ENCODE results near the gene SNUPN. TPM values are rescaled to one million over a fixed set of nuclear protein-coding genes. Genes with fewer than 3 reads are reported as not detected.

The SNUPN gene
- total and polyA plus RNA-seq, 2 of the 8 experiments (the other 6 are each of a cell fraction or from before 2014, with no cell fraction given), result 13.3 to 28.2 TPM

- Histone ChIP-seq H4K20me1 (replicated peaks in 1 of 2; ENCODE audit: control insufficient read depth in 1 of 2, insufficient read depth in 2 of 2, low read length in 2 of 2) (peaks cover 0 to 5% of the 10 kb centered on the region in 2 experiments), H3K4me2 (ENCODE audit: insufficient read depth in 1 of 2, low read depth in 2 of 2, low read length in 2 of 2) (no peak overlapping the region), H3K4ac (replicated peaks; ENCODE audit: insufficient read length, low read depth, low read length) (no peak overlapping the region), H3K4me1 (replicated peaks in 1 of 4; ENCODE audit: control insufficient read depth in 3 of 4, insufficient read depth in 4 of 4, low read length in 3 of 4) (peaks cover 3 to 13% (median 8%) of the 10 kb centered on the region in 4 experiments), H3K23ac (ENCODE audit: insufficient read length) (no peak overlapping the region), H3K23me2 (ENCODE audit: low read depth, low read length) (peaks cover 14% of the 10 kb centered on the region), H4K5ac (ENCODE audit: insufficient read length, low read depth, low read length) (no peak overlapping the region), H3K56ac (replicated peaks; ENCODE audit: insufficient read length, low read depth, low read length) (no peak overlapping the region), H2AK5ac (ENCODE audit: low read depth, low read length) (no peak overlapping the region), H4K91ac (replicated peaks; ENCODE audit: insufficient read length, low read length) (no peak overlapping the region), H3K79me1 (ENCODE audit: low read depth, low read length) (peaks cover 9% of the 10 kb centered on the region), H2BK5ac (ENCODE audit: low read depth, low read length) (no peak overlapping the region), H3K27ac (ENCODE audit: low read depth, low read length) (no peak overlapping the region), H3K79me2 (ENCODE audit: control insufficient read depth in 1 of 2, insufficient read depth in 2 of 2, low read length in 2 of 2) (peaks cover 5 to 15% of the 10 kb centered on the region in 2 experiments), H2BK12ac (ENCODE audit: low read depth, low read length) (no peak overlapping the region), H3K18ac (ENCODE audit: extremely low read depth, low read length) (no peak overlapping the region), H4K8ac (ENCODE audit: extremely low read depth, insufficient read depth, low read length) (no peak overlapping the region), H3K36me3 (ENCODE audit: control insufficient read depth in 2 of 4, insufficient read depth in 4 of 4, low read length in 3 of 4) (no peaks in the 10 kb centered on the region), H3K4me3 (ENCODE audit: extremely low read depth in 1 of 4, insufficient read depth in 2 of 4, low read depth in 3 of 4, low read length in 4 of 4) (no peak overlapping the region), H3K27me3 (replicated peaks in 1 of 4; ENCODE audit: control insufficient read depth in 3 of 4, extremely low read depth in 1 of 4, insufficient read depth in 3 of 4, low read length in 3 of 4) (peaks cover 0 to 14% (median 10%) of the 10 kb centered on the region in 4 experiments; a peak in 6 of 7 replicates), H3K14ac (ENCODE audit: insufficient read length) (no peak overlapping the region), H3K9me3 (ENCODE audit: insufficient read depth in 2 of 2, low read depth in 1 of 2, low read length in 1 of 2) (no peaks in the 10 kb centered on the region), H2BK20ac (ENCODE audit: low read length) (no peak overlapping the region), H3K9ac (replicated peaks in 1 of 4; ENCODE audit: extremely low read depth in 1 of 4, low read depth in 3 of 4, low read length in 3 of 4) (no peak overlapping the region), H2BK15ac (ENCODE audit: low read length) (no peak overlapping the region), H2BK120ac (replicated peaks; ENCODE audit: low read depth, low read length) (no peak overlapping the region), H2AFZ (ENCODE audit: low read length) (no peak overlapping the region)
- no peak for FAIRE-seq
- DNase-seq (ENCODE audit: low read depth in 1 of 2, low spot score in 2 of 2), result no peak
- WGBS, 2 experiments (ENCODE audit: extremely low coverage in 1 of 2, insufficient coverage in 1 of 2, insufficient read length in 1 of 2, insufficient replicate concordance in 2 of 2, low coverage in 1 of 2, low lambda C conversion rate in 2 of 2, missing lambda C conversion rate in 1 of 2), result 69% methylated on average over 2 of the region's 2 CpGs; no CpG with 5 or more reads in 1 of the 2 experiments
- ChIA-PET POLR2A (ENCODE audit: partially characterized antibody) (interaction anchor here (1.1 to 1.3 kb wide), 2 partner anchors 10 to 35 kb away, joined by 3 read pairs; no protein-coding TSS in a partner anchor), CTCF (ENCODE audit: partially characterized antibody) (interaction anchor here (0.6 to 1.1 kb wide), 3 partner anchors 46 to 1994 kb away, joined by 3 read pairs; no protein-coding TSS in a partner anchor)
- TF ChIP-seq CEBPB (IDR thresholded peaks at IDR 0.05; ENCODE audit: low read depth, low read length) (no peak), SP2 (IDR thresholded peaks at IDR 0.05; ENCODE audit: low read length) (no peak), CREB1 (IDR thresholded peaks at IDR 0.05) (no peak), SUZ12 (IDR thresholded peaks at IDR 0.05; ENCODE audit: low read length) (no peak), KDM5A (IDR thresholded peaks at IDR 0.05; ENCODE audit: low read length) (no peak), TEAD4 (IDR thresholded peaks at IDR 0.05; ENCODE audit: low read depth, low read length) (no peak), SRF (IDR thresholded peaks at IDR 0.05; ENCODE audit: low read depth, low read length) (no peak), YY1 (IDR thresholded peaks at IDR 0.05; ENCODE audit: low read depth, low read length) (no peak), POLR2AphosphoS5 (IDR thresholded peaks at IDR 0.05; ENCODE audit: low read depth, low read length) (no peak), CTCF (IDR thresholded peaks at IDR 0.05; ENCODE audit: control extremely low read depth in 1 of 3, insufficient read depth in 1 of 3, low read depth in 1 of 3, low read length in 3 of 3) (no peak), HDAC2 (IDR thresholded peaks at IDR 0.05; ENCODE audit: borderline replicate concordance in 1 of 2, low read depth in 2 of 2, low read length in 2 of 2) (no peak), RBBP5 (IDR thresholded peaks at IDR 0.05; ENCODE audit: borderline replicate concordance, low read depth, low read length) (no peak)
These were observed 18.9 kb upstream of the SNUPN start for GRCh38 chr15:75644376-75644775.

Data from H1 (cell line).